ENCODE measurements around the gene IMPACT. TPM values are rescaled to one million over a fixed set of nuclear protein-coding genes. Genes with fewer than 3 reads are reported as not detected.
A peak's percentile ranks its signal among the peaks of the same experiment; 100 is the strongest.

Gene IMPACT
- total RNA-seq, 1 donor from 2014 or later: 32.3 TPM

DNA sequence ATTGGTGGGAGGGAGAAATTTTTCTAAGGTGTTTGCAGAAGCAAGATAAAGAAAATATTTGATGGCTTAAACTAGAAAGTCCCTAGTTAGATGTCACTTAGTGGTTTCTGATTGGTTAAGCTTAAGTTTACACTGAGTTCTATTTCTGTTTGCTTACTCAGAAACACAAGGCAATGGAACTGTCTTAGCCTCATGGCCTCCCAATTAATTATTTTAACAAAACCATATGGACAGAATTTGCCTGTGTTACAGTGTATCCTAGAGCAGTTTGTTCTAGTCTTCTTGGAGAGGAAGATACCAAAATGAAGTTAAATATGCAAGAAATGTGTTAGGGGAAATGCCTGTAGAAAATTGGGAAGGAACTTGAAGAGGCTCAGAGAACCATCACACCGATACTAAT, 4.6 kb upstream of the IMPACT start:
- no peaks in the 10 kb centered on the region for H3K36me3 Mint-ChIP-seq (ENCODE audit: low read depth, unreplicated experiment)
- DNase-seq (ENCODE audit: low read depth): no peak
- no peak overlapping the region for H3K27ac Mint-ChIP-seq (ENCODE audit: unreplicated experiment)

DNA sequence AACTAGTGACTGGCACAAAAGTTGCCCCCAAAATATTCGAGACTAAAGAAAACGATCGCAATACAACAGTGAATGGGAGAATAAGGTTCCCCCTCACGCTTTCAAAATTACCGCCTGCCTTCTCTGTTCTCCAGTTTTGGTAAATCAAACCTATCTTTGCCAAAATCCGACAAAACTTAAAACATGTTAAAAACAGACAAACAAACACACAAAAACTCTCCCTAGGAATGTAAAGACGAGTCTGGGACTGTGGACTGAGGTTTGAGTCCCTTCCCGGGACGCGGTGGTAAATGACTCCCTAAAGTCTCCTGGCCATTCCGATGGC, 435 bp upstream of the IMPACT start:
- H3K27ac Mint-ChIP-seq (ENCODE audit: unreplicated experiment): peak overlapping the region; percentile 96
- Histone ChIP-seq H3K4me2 (ENCODE audit: low read length) (peak overlapping the region; percentile 99), H3K79me2 (ENCODE audit: insufficient read depth, low read length) (peaks cover 19% of the 10 kb centered on the region), H3K27me3 (ENCODE audit: insufficient read depth, low read length) (no peaks in the 10 kb centered on the region), H4K20me1 (ENCODE audit: insufficient read depth, low read length) (no peaks in the 10 kb centered on the region), H3K4me1 (ENCODE audit: insufficient read depth, low read length) (peaks cover 14% of the 10 kb centered on the region), H3K27ac (ENCODE audit: low read depth, low read length) (peak overlapping the region; percentile 78), H3K9me3 (ENCODE audit: insufficient read depth, low read depth, low read length) (no peaks in the 10 kb centered on the region), H3K4me3 (ENCODE audit: insufficient read depth, low read depth, low read length) (peak overlapping the region; percentile 90), H3K36me3 (ENCODE audit: insufficient read depth, low read length) (no peaks in the 10 kb centered on the region), H3K9ac (ENCODE audit: low read length) (peak overlapping the region; percentile 90), H2AFZ (ENCODE audit: low read depth, low read length) (peak overlapping the region; percentile 89)
- peak overlapping the region; percentile 89 for H3K4me3 Mint-ChIP-seq (ENCODE audit: unreplicated experiment)
- peaks cover 6% of the 10 kb centered on the region for H3K4me1 Mint-ChIP-seq (ENCODE audit: low read depth, unreplicated experiment)
- DNase-seq (ENCODE audit: low read depth) (no peak), FAIRE-seq (no peak)
- H3K36me3 Mint-ChIP-seq (ENCODE audit: low read depth, unreplicated experiment): no peaks in the 10 kb centered on the region
- peaks cover 6% of the 10 kb centered on the region for H3K27me3 Mint-ChIP-seq (ENCODE audit: low read depth, unreplicated experiment)
- H3K9me3 Mint-ChIP-seq (ENCODE audit: unreplicated experiment): no peaks in the 10 kb centered on the region
- TF ChIP-seq, protein P1, sequence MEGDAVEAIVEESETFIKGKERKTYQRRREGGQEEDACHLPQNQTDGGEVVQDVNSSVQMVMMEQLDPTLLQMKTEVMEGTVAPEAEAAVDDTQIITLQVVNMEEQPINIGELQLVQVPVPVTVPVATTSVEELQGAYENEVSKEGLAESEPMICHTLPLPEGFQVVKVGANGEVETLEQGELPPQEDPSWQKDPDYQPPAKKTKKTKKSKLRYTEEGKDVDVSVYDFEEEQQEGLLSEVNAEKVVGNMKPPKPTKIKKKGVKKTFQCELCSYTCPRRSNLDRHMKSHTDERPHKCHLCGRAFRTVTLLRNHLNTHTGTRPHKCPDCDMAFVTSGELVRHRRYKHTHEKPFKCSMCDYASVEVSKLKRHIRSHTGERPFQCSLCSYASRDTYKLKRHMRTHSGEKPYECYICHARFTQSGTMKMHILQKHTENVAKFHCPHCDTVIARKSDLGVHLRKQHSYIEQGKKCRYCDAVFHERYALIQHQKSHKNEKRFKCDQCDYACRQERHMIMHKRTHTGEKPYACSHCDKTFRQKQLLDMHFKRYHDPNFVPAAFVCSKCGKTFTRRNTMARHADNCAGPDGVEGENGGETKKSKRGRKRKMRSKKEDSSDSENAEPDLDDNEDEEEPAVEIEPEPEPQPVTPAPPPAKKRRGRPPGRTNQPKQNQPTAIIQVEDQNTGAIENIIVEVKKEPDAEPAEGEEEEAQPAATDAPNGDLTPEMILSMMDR (IDR thresholded peaks at IDR 0.05; ENCODE audit: insufficient read depth, low read depth, low read length): no peak

More for the DNA sequence above, 4.6 kb upstream of the IMPACT start:
- no peaks in the 10 kb centered on the region for H3K36me3 ChIP-seq (ENCODE audit: insufficient read depth, low read length)
- no peaks in the 10 kb centered on the region for H3K4me1 Mint-ChIP-seq (ENCODE audit: low read depth, unreplicated experiment)
- peaks cover 5% of the 10 kb centered on the region for H3K4me1 ChIP-seq (ENCODE audit: insufficient read depth, low read length)
- no peak overlapping the region for H2AFZ ChIP-seq (ENCODE audit: low read depth, low read length)
- peaks cover 10% of the 10 kb centered on the region for H3K27me3 Mint-ChIP-seq (ENCODE audit: low read depth, unreplicated experiment)
- no peak overlapping the region for H3K27ac ChIP-seq (ENCODE audit: low read depth, low read length)
- no peaks in the 10 kb centered on the region for H3K9me3 Mint-ChIP-seq (ENCODE audit: unreplicated experiment)
- peaks cover 2% of the 10 kb centered on the region for H3K27me3 ChIP-seq (ENCODE audit: insufficient read depth, low read length)
- no peak overlapping the region for H3K9ac ChIP-seq (ENCODE audit: low read length)
- TF ChIP-seq, protein P1 (IDR thresholded peaks at IDR 0.05; ENCODE audit: insufficient read depth, low read depth, low read length): no peak
- TF ChIP-seq EZH2 (IDR thresholded peaks at IDR 0.05; ENCODE audit: insufficient read depth, low read length): no peak
- H3K79me2 ChIP-seq (ENCODE audit: insufficient read depth, low read length): no peaks in the 10 kb centered on the region
- H3K4me3 Mint-ChIP-seq (ENCODE audit: unreplicated experiment): no peak overlapping the region
- no peaks in the 10 kb centered on the region for H3K9me3 ChIP-seq (ENCODE audit: insufficient read depth, low read depth, low read length)
- no peak overlapping the region for H3K4me3 ChIP-seq (ENCODE audit: insufficient read depth, low read depth, low read length)
- H3K4me2 ChIP-seq (ENCODE audit: low read length): no peak overlapping the region
- no peaks in the 10 kb centered on the region for H4K20me1 ChIP-seq (ENCODE audit: insufficient read depth, low read length)
- FAIRE-seq: no peak

DNA sequence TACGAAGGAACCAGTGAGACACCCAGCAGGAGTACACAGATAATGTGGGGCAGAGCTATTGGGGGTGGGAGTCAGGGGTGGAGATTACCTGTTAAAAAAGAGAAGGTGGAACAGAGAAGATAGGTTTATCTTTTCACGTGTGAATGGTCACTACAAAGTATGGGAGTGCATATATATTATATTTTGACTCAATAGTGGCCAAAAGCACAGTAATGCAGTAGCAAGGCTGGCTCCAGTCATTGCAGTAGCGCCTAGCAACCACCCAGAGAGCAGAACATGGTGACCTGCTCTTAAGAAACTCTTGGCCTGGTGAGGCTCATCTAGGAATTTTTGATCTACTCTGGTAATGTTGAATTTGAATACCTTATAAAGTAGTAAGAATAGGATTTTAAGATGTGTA, 1.0 kb downstream of the IMPACT start:
- FAIRE-seq: no peak
- peak; percentile 6 for DNase-seq (ENCODE audit: low read depth)
- Histone ChIP-seq H3K36me3 (ENCODE audit: insufficient read depth, low read length) (no peaks in the 10 kb centered on the region), H3K9me3 (ENCODE audit: insufficient read depth, low read depth, low read length) (no peaks in the 10 kb centered on the region), H3K4me2 (ENCODE audit: low read length) (peak overlapping the region; percentile 99), H3K4me3 (ENCODE audit: insufficient read depth, low read depth, low read length) (peak overlapping the region; percentile 90), H3K4me1 (ENCODE audit: insufficient read depth, low read length) (peaks cover 14% of the 10 kb centered on the region), H4K20me1 (ENCODE audit: insufficient read depth, low read length) (no peaks in the 10 kb centered on the region), H3K9ac (ENCODE audit: low read length) (peak overlapping the region; percentile 90), H3K27ac (ENCODE audit: low read depth, low read length) (no peak overlapping the region), H3K27me3 (ENCODE audit: insufficient read depth, low read length) (no peaks in the 10 kb centered on the region), H3K79me2 (ENCODE audit: insufficient read depth, low read length) (peaks cover 19% of the 10 kb centered on the region), H2AFZ (ENCODE audit: low read depth, low read length) (peak overlapping the region; percentile 23)
- no peaks in the 10 kb centered on the region for H3K9me3 Mint-ChIP-seq (ENCODE audit: unreplicated experiment)
- H3K27me3 Mint-ChIP-seq (ENCODE audit: low read depth, unreplicated experiment): peaks cover 6% of the 10 kb centered on the region
- H3K4me1 Mint-ChIP-seq (ENCODE audit: low read depth, unreplicated experiment): peaks cover 6% of the 10 kb centered on the region
- no peaks in the 10 kb centered on the region for H3K36me3 Mint-ChIP-seq (ENCODE audit: low read depth, unreplicated experiment)
- H3K4me3 Mint-ChIP-seq (ENCODE audit: unreplicated experiment): peak overlapping the region; percentile 93
- TF ChIP-seq EZH2 (IDR thresholded peaks at IDR 0.05; ENCODE audit: insufficient read depth, low read length): no peak
- TF ChIP-seq, protein P1 (IDR thresholded peaks at IDR 0.05; ENCODE audit: insufficient read depth, low read depth, low read length): no peak
- peak overlapping the region; percentile 83 for H3K27ac Mint-ChIP-seq (ENCODE audit: unreplicated experiment)

Data from astrocyte (in vitro differentiated cells and primary cell).